GM21825 (cell line): ENCODE data around the gene NCAM1.

Experiments
- ATAC-seq: cut with Tn5 transposase; IDR thresholded peaks from one replicate; pipeline ENCODE4 v1.9.1; 2021; ENCODE audit warnings: mild to moderate bottlenecking, moderate library complexity; ENCODE audit not compliant: unreplicated experiment

NCAM1 gene

DNA sequence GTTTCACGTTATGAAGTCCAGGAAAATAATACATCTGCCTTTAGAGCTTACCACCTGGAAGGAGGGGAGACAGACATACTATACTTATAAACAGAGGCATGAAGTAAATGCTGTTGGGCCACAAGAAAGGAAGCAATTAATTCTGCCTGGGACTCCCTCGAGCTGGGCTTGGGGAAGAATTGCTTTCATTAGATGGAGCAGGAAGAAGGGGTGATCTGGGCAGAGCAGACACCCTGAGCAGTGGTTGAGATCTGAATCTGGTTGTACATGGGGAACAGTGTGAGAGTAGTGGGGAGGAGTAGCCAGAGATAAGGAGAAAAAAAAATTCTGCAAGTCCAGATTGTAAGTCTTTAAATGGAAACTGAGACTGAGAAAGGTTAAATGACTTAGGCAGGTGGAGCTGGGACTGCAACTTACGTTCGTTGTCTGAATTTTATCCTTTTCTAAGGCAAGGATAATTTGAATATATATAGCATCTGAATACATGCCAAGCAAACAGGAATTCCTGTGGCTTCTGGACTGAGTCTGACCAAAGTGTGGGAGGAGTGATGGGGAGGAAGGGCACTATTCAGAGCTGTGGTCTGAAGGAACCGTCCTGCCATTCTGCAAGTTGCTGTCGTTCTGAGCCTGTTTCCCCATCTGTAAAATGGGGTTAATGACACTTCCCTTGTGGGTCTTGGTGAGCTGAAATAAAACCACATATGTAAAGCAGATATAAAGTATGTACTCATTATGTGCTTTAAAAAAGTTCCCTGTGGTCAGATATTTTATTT, 7.9 kb downstream of the NCAM1 start:
- no peak for ATAC-seq

GRCh38 chr11:112971195-112971594, 10.0 kb downstream of the NCAM1 start:
- ATAC-seq, result no peak

GRCh38 chr11:112971827-112972226, 10.6 kb downstream of the NCAM1 start:
- no peak for ATAC-seq

GRCh38 chr11:112972399-112973145, 11.4 kb downstream of the NCAM1 start:
- ATAC-seq, result no peak

DNA sequence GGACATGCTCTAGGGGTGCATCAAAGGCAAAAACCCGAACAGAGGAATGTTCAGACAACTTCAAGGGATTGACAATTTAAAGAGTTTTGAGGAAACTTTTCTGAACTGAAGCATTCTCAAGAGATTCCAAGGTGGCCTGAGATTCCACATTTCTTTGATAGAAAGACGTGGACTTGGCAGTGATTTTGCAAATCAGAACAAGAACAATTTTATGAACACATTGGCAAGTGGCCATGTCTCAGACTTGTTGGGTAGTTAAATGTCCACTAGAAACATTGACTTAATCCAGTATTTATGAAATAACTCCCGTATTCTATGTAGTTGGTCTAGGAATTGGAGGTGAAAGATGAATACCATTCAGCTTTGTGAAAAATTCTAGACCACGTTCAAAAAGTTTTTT, 13.8 kb downstream of the NCAM1 start:
- no peak for ATAC-seq

DNA sequence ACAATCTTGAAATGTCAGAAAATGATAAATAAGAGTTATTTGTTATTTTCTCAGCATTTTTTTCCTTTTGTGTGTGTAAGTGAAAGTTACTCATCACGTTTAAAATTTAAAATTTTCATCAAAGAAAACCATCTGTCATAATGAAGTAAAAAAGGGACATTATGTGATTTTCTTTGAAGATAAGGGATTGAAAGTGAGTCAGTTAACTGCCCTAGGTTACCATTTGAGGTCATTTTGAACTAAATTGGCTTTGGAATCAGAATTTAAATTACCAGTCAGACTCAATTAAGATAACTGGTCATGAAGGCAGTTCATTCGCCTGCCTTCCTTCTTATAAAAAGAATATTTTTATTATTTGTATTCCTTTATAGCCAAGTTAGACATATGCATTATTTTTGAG, 14.3 kb downstream of the NCAM1 start:
- no peak for ATAC-seq

DNA sequence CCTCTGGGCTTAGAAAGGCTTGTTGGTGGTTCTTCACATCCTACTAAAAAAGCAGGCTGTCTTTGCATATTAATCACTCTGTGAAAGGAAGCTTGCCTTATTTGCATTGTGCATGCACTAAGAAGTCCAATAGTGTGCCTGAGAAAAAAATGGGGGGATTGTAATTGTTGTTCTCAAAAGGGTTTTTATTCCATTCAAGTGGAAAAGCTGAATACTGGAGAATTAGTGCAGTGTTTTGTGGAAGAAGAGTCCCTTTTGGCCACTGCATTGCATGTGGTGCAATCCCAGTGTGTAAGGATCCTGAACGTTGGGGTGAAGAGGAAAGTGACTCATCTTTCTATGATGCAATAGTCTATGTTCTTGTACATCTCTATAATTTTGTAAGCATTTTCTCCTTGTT, 16.5 kb downstream of the NCAM1 start:
- ATAC-seq, result no peak

GRCh38 chr11:112983887-112984286, 22.7 kb downstream of the NCAM1 start:
- no peak for ATAC-seq

- no peak for ATAC-seq
Observed at GRCh38 chr11:112989198-112989597, 28.0 kb downstream of the NCAM1 start.

DNA sequence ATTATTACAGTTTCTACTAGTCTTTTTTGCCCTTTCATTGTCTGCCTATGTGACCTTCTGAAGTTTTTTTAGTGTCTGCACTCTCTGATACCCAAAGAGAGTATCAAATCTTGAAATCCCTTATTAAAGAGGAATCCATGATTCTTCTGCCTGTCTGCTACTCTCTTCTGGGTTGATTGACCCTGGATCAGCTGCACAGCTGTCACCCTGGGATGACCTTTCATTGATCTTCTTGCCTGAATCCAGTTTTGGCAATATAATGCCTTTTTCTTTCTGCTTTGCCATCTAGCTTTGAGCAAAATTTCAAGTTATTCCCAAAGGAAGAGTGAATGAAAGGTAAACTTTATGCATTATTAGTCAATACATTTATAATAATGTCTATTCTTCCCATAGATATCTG, 32.6 kb downstream of the NCAM1 start:
- no peak for ATAC-seq

GRCh38 chr11:112995423-112996090, 34.3 kb downstream of the NCAM1 start:
- ATAC-seq, result no peak

GRCh38 chr11:112996994-112997393, 35.8 kb downstream of the NCAM1 start:
- no peak for ATAC-seq

GRCh38 chr11:112997857-112998466, 36.7 kb downstream of the NCAM1 start:
- ATAC-seq, result no peak

DNA sequence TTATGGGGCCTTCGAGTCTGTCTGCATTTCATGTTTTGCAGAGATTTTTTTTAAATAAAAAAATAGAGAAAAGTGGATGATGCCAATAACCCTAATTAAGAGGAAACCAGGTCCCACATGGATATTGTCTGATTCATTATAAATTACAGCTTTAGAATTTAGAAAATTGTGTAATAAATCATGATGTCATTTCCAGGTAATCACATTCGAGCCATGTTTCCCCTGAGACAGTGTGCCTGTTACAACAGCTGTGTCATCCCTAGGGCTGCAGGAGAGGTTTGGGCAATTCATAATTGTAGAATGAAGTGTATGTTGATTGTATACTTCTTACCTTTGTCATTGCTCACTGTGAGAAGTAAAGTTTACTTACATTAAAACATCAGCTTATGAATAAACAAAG, 38.3 kb downstream of the NCAM1 start:
- no peak for ATAC-seq

DNA sequence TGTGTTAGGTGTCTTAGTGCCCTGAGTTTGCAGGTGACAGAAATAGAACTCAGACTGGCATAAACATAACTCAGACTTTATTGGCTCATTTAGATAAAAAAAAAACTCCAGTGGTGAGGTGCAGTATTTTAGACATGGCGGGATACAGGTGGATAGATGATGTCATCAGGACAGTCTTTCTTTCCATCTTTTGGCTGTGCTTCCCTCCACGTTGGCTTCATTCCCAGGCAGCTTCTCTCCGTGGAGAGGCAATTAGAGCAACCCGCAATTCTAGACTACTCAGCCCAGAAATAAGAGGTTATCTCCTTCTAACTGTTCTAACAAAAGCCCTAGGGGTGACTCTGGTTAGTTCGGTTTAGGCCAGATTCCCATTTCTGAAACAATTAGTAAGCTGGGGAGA, 40.5 kb downstream of the NCAM1 start:
- ATAC-seq, result no peak

DNA sequence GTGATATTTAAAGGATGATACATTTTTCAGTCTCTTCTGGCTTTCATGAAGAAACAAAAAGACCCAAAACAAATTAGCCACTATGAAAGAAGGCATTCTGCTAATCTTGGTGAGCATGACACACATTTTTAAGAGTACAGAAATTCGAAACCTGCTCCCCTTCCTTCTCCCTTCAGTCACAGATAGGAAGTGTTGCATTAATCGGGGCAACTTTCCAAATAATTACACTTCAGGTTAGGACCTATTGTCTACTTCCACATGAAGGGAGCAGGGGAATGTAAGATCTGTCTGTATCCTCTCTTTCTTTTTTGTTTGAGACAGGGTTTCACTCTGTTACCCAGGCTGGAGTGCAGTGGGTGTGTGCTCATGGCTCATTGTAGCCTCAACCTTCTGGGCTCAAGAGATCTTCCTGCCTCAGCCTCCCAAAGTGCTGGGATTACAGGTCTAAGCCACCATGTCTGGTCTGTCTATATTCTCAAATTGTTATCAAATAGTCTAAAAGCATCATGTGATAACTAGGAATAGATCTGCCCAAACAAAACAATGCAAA, 45.8 kb downstream of the NCAM1 start:
- no peak for ATAC-seq

DNA sequence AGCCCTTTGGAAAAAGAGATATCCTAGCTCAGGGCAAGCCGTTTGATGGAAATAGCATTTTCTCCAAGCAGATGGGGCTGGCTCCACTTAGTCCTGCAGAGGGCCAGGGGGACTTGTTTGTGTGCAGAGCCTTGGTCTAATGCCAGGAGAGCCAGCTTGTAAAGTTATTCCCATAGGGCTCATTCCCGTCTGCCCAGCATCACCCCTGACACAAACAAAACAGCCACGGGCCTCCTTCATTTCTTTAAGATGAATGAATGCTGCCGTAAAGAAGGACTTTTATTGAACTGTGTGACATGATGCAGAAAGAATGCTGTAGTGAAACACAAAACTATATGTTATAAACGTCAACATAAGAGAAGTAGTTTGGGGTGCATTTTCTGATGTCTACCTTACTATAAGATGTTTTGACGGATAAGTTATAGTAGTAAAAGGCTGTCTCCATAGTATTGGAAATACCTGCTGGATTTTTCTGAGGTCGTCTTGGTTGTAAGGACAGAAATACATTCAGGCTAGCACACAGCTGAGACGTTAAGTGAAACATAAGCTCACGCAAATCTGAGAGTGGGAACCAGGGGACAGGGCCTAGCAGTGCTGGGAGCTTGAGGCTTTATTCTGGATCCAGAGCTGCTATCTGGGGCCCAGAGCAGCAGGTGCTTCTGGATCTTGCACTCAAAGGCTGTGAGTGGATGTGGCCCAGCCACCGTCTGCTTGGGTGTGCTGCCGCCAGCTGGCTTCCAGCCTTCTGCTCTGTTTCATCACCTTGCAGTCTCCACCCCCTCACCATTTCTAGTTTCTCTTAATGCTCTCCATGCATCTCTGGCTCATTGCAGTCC, 53.3 kb downstream of the NCAM1 start:
- no peak for ATAC-seq

- ATAC-seq, result no peak
Observed at GRCh38 chr11:113015098-113015455, 53.9 kb downstream of the NCAM1 start.

DNA sequence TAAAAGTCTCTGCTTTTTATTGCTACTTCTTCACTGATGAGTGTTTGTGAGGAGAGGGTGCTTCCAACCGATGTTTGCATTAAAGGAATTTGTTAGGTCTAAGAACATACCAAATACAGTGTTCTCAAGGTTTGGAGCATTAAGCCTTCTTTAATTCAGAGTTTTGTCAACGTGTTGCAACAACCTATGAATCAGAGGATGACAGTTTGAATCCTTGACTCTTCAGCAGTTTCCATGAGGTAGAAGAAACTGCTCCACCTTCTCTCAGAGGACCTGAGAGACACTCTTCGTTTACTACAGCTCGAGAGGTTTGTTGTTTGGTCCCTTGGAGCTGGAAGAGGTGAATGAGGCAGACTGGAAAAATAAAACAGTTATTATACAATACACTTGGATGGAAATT, 55.7 kb downstream of the NCAM1 start:
- ATAC-seq, result no peak

GRCh38 chr11:113018913-113019312, 57.7 kb downstream of the NCAM1 start:
- no peak for ATAC-seq
